ENCODE measurements around the gene RNF125.

The RNF125 gene

GRCh38 chr18:32091724-32092421, 73.2 kb downstream of the RNF125 start, which contains the start of gene RNF138:
Gene RNF138, plus strand, starts transcription at chr18:32091874. Its CDS starts 903 bp downstream, at chr18:32092777.
- H3K4me3 ChIP-seq (ENCODE audit: low read depth, low read length): peak within 1 kb of the TSS; percentile 89
- TF ChIP-seq CTCF (IDR thresholded peaks at IDR 0.05; ENCODE audit: borderline replicate concordance, insufficient read depth, low read depth, low read length): no peak

GRCh38 chr18:32092422-32093101, 73.9 kb downstream of the RNF125 start:
- H3K4me3 ChIP-seq (ENCODE audit: low read depth, low read length): peak overlapping the region; percentile 89
- no peak for TF ChIP-seq CTCF (IDR thresholded peaks at IDR 0.05; ENCODE audit: borderline replicate concordance, insufficient read depth, low read depth, low read length)

GRCh38 chr18:32093102-32093511, 74.5 kb downstream of the RNF125 start:
- peak overlapping the region; percentile 89 for H3K4me3 ChIP-seq (ENCODE audit: low read depth, low read length)
- TF ChIP-seq CTCF (IDR thresholded peaks at IDR 0.05; ENCODE audit: borderline replicate concordance, insufficient read depth, low read depth, low read length): no peak

- TF ChIP-seq CTCF (IDR thresholded peaks at IDR 0.05; ENCODE audit: borderline replicate concordance, insufficient read depth, low read depth, low read length): no peak
Measured at GRCh38 chr18:32093523-32093922, 74.9 kb downstream of the RNF125 start.

GRCh38 chr18:32095192-32095899, 76.7 kb downstream of the RNF125 start:
- no peak for TF ChIP-seq CTCF (IDR thresholded peaks at IDR 0.05; ENCODE audit: borderline replicate concordance, insufficient read depth, low read depth, low read length)

More at GRCh38 chr18:32093523-32093922, 74.9 kb downstream of the RNF125 start:
- H3K4me3 ChIP-seq (ENCODE audit: low read depth, low read length): peak overlapping the region; percentile 89

GRCh38 chr18:32095900-32096229, 77.2 kb downstream of the RNF125 start:
- TF ChIP-seq CTCF (IDR thresholded peaks at IDR 0.05; ENCODE audit: borderline replicate concordance, insufficient read depth, low read depth, low read length): no peak

More at GRCh38 chr18:32095192-32095899, 76.7 kb downstream of the RNF125 start:
- H3K4me3 ChIP-seq (ENCODE audit: low read depth, low read length): no peak overlapping the region

More at GRCh38 chr18:32095900-32096229, 77.2 kb downstream of the RNF125 start:
- H3K4me3 ChIP-seq (ENCODE audit: low read depth, low read length): no peak overlapping the region
